ENCODE data around the gene NPHP4. TPM values are rescaled to one million over a fixed set of nuclear protein-coding genes. Genes with fewer than 3 reads are reported as not detected.

NPHP4 gene
- total and polyA plus RNA-seq, 2 donors (not counting 3 experiments of a cell fraction or from before 2014, with no cell fraction given): 4.4 to 11.7 TPM

GRCh38 chr1:5896706-5897660, 95.2 kb downstream of the NPHP4 start:
- no TSS peak for BruUV-seq (replicated peaks)
- Histone ChIP-seq H3K9me1 (replicated peaks; ENCODE audit: control insufficient read depth, extremely low read depth, insufficient read depth, low read length) (no peaks in the 10 kb centered on the region), H3K4me1 (ENCODE audit: control insufficient read depth, extremely low read depth, insufficient read depth, low read length) (no peaks in the 10 kb centered on the region), H3K79me2 (ENCODE audit: control insufficient read depth, insufficient read depth, low read length) (no peaks in the 10 kb centered on the region), H3K36me3 (ENCODE audit: control insufficient read depth in 2 of 2, extremely low read depth in 1 of 2, insufficient read depth in 2 of 2, low read length in 2 of 2) (peaks cover 0 to 2% of the 10 kb centered on the region in 2 experiments), H2AFZ (ENCODE audit: low read depth, low read length) (no peak overlapping the region), H3K4me3 (replicated peaks in 1 of 3; ENCODE audit: insufficient read depth in 1 of 3, low read depth in 1 of 3, low read length in 3 of 3) (no peak overlapping the region), H4K20me1 (replicated peaks; ENCODE audit: control insufficient read depth, extremely low read depth, insufficient read depth, low read length) (no peaks in the 10 kb centered on the region), H3K4me2 (ENCODE audit: insufficient read depth, low read length) (no peak overlapping the region), H3K9ac (replicated peaks; ENCODE audit: extremely low read depth, insufficient read depth, low read length) (no peak overlapping the region), H3K9me3 (replicated peaks; ENCODE audit: control insufficient read depth, insufficient read depth, low read length) (no peaks in the 10 kb centered on the region), H3K27ac (ENCODE audit: insufficient read depth, low read depth, low read length) (no peak overlapping the region), H3K27me3 (ENCODE audit: control insufficient read depth in 2 of 2, insufficient read depth in 2 of 2, low read length in 2 of 2) (no peaks in the 10 kb centered on the region)
- no peak for DNase-seq (ENCODE audit: low read depth, low spot score)
- no peak for TF ChIP-seq MYC (IDR thresholded peaks at IDR 0.05; ENCODE audit: low read depth, low read length)
- dilution Hi-C loops (cut with MboI; ENCODE audit: extremely low pct_ligation_motif_present, low sequenced_read_pairs) (no loop called here), intact Hi-C loops (cut with micrococcal nuclease) (no loop called here)
- CTCF ChIA-PET: no interaction called here
- POLR2A ChIA-PET: no interaction called here
- FAIRE-seq: no peak

- Histone ChIP-seq H3K9me3 (replicated peaks; ENCODE audit: control insufficient read depth, insufficient read depth, low read length) (no peaks in the 10 kb centered on the region), H3K4me3 (replicated peaks in 1 of 3; ENCODE audit: insufficient read depth in 1 of 3, low read depth in 1 of 3, low read length in 3 of 3) (no peak overlapping the region), H3K4me2 (ENCODE audit: insufficient read depth, low read length) (no peak overlapping the region), H4K20me1 (replicated peaks; ENCODE audit: control insufficient read depth, extremely low read depth, insufficient read depth, low read length) (no peaks in the 10 kb centered on the region), H3K4me1 (ENCODE audit: control insufficient read depth, extremely low read depth, insufficient read depth, low read length) (no peaks in the 10 kb centered on the region), H3K27ac (ENCODE audit: insufficient read depth, low read depth, low read length) (no peak overlapping the region), H3K9ac (replicated peaks; ENCODE audit: extremely low read depth, insufficient read depth, low read length) (no peak overlapping the region), H3K79me2 (ENCODE audit: control insufficient read depth, insufficient read depth, low read length) (no peaks in the 10 kb centered on the region), H3K27me3 (ENCODE audit: control insufficient read depth in 2 of 2, insufficient read depth in 2 of 2, low read length in 2 of 2) (no peaks in the 10 kb centered on the region), H3K36me3 (ENCODE audit: control insufficient read depth in 2 of 2, extremely low read depth in 1 of 2, insufficient read depth in 2 of 2, low read length in 2 of 2) (peaks cover 0 to 2% of the 10 kb centered on the region in 2 experiments), H2AFZ (ENCODE audit: low read depth, low read length) (no peak overlapping the region), H3K9me1 (replicated peaks; ENCODE audit: control insufficient read depth, extremely low read depth, insufficient read depth, low read length) (no peaks in the 10 kb centered on the region)
- no TSS peak for BruUV-seq (replicated peaks)
- no peak for TF ChIP-seq POLR2AphosphoS5 (IDR thresholded peaks at IDR 0.05; ENCODE audit: insufficient read depth, low read depth, low read length)
- no peak for TF ChIP-seq FOS (IDR thresholded peaks at IDR 0.05; ENCODE audit: borderline replicate concordance, insufficient read depth, low read length)
- TF ChIP-seq CTCF (IDR thresholded peaks at IDR 0.05; ENCODE audit: extremely low read depth in 1 of 2, insufficient read depth in 1 of 2, low read depth in 1 of 2, low read length in 2 of 2): no peak
- no peak for TF ChIP-seq GATA2 (IDR thresholded peaks at IDR 0.05; ENCODE audit: insufficient read depth, insufficient read length, low read depth, low read length)
- TF ChIP-seq EZH2 (IDR thresholded peaks at IDR 0.05; ENCODE audit: borderline replicate concordance, low read depth, low read length, severe bottlenecking): no peak
- no peak for TF ChIP-seq MAX (IDR thresholded peaks at IDR 0.05; ENCODE audit: insufficient read depth, insufficient read length)
- TF ChIP-seq POLR2A (IDR thresholded peaks at IDR 0.05; ENCODE audit: low read depth, low read length): no peak
- TF ChIP-seq MYC (IDR thresholded peaks at IDR 0.05; ENCODE audit: low read depth, low read length): no peak
- no peak for TF ChIP-seq JUN (IDR thresholded peaks at IDR 0.05; ENCODE audit: borderline replicate concordance, insufficient read depth, insufficient read length, low read depth)
- intact Hi-C loops (cut with micrococcal nuclease) (no loop called here), dilution Hi-C loops (cut with MboI; ENCODE audit: extremely low pct_ligation_motif_present, low sequenced_read_pairs) (no loop called here)
- no peak for DNase-seq (ENCODE audit: low read depth, low spot score)
- ChIA-PET POLR2A (no interaction called here), CTCF (no interaction called here)
- no peak for FAIRE-seq
Observed at GRCh38 chr1:5895446-5896406, 96.5 kb downstream of the NPHP4 start.

Data from endothelial cell of umbilical vein (primary cell).